Activated naive CD4-positive, alpha-beta T cell treated with Interleukin-2 at 50 U/mL for 16 hours (primary cell): Measurements from ENCODE around the gene CACNB2.

Experiments used
- DNase-seq: peaks from one replicate; pipeline ENCODE4 v3.0.0-alpha.2; 2020

The CACNB2 gene

GRCh38 chr10:18345308-18345707 is 205.1 kb downstream of the CACNB2 start:
- no peak for DNase-seq

DNA sequence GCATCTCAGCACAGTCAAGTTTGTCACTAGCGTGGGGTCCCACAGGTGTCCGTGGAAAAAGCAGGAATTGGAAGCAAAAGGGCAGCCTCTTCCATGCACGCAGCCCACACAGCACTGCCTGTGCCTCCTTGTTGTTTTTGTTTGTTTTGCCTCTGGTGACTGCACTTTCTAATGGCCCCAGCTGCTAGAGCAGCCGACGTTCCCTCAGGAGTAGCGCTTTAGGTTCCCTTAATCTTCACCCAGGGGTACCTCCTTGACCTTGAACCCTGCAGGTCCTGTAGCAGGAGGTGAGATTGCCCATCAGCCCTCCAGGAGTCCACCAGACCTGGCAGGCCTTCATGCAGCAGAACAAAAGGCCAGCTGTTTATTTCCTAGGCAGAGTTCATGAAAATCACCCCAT is 210.1 kb downstream of the CACNB2 start:
- DNase-seq = no peak

GRCh38 chr10:18351421-18351820 is 211.2 kb downstream of the CACNB2 start:
- no peak for DNase-seq

- DNase-seq = no peak
These were observed 212.0 kb downstream of the CACNB2 start for GRCh38 chr10:18352175-18352574.

- DNase-seq = no peak
These were observed 219.6 kb downstream of the CACNB2 start for GRCh38 chr10:18359812-18360211.

GRCh38 chr10:18362892-18363291 is 222.7 kb downstream of the CACNB2 start:
- no peak for DNase-seq

DNA sequence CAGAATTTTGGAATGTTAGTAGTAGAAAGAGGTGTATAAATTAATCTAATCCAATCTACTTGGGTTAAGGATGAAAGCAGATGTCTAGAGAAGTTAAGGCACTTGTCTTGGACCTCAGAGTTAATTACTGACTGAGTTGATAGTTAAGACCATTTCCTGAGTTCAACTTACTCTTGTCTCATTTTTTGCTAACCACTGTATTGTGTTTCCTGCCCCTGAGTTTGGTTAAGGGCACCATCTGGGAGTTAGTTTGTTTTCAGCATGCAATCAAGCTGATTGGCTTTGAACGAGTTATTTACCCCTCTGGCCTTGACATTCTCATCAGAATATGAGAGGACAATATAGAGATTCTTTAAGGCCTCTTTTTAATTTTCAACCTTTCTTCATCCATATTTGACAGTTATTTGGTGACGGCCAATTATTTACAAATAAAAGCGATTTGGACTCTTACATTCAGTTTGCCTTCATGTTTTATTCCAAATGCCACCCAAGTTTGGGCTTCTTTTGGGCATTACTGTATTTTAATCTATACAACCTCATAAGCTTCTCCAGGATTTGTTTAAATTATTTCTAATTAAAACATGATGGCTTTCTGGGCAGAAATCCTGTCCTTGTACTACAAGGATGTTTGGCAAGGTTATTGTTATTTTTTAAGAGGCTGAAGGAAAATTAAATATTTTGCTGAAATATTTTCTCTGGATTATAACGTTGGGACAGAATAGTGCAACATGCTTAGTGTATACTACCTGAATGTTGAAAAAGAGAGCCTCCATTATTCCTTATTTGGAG is 225.0 kb downstream of the CACNB2 start:
- no peak for DNase-seq

DNA sequence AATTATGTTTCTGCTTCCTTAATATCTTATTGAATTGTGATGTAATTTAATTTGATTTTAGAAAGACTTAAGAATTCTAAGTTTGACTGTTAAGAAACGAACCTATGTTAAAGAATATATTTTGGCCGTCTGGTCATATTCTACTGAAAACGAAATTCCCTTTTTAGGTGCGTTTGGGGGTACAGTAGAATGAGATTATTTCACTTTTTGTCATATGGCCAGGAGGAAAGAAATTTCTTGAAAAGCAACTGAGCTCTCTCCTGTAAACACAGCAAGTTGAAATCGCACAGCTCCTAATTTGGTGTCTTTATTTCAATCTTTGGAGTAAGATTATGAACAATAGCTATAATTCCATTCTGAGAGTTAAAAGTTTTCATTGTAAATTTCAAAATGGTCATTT is 227.6 kb downstream of the CACNB2 start:
- DNase-seq = no peak

GRCh38 chr10:18368273-18368672 is 228.0 kb downstream of the CACNB2 start:
- no peak for DNase-seq

GRCh38 chr10:18368682-18369081 is 228.5 kb downstream of the CACNB2 start:
- no peak for DNase-seq

GRCh38 chr10:18369859-18370473 is 229.7 kb downstream of the CACNB2 start:
- DNase-seq = no peak

GRCh38 chr10:18376650-18377049 is 236.4 kb downstream of the CACNB2 start:
- DNase-seq = no peak

- DNase-seq = no peak
These were observed 237.7 kb downstream of the CACNB2 start for GRCh38 chr10:18377898-18378297.

DNA sequence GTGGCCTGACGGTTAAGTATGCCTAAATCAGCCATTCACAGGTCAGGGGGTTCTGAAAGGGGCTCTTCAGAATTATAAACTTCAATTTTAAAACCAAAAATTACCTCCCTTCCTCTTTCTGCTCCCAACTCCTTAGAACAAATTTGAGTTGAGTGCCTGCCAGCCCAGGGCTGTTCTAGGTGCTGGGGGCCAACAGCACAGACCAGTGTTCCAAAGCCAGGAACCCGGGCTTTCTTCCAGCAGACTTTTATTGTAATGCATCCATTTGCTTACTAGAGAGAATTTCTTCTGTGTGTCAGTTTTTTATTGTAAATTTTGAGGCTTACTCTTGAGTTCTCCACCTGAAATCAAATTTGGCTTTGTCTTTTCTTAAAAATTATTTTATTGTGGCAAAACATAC is 238.5 kb downstream of the CACNB2 start:
- no peak for DNase-seq

DNA sequence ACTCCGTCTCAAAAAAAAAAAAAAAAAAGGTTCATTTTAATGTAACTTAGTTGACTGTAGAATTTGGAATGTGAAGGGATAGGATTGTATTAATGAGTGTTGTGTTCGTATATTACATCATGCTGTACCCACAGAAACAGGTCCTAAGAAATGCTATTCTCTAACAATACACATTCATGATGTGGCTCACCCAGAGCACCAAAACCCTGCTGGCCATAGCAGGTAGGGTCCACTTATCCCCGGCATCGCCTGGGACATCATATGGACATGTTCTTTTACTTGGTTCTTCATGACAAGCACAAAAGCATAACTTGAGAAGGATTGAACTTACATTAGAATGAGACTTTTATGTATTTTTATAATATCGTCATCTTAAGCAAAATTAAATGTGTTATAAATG is 241.5 kb downstream of the CACNB2 start:
- DNase-seq = no peak

- no peak for DNase-seq
These were observed 257.7 kb downstream of the CACNB2 start for GRCh38 chr10:18397906-18398305.

DNA sequence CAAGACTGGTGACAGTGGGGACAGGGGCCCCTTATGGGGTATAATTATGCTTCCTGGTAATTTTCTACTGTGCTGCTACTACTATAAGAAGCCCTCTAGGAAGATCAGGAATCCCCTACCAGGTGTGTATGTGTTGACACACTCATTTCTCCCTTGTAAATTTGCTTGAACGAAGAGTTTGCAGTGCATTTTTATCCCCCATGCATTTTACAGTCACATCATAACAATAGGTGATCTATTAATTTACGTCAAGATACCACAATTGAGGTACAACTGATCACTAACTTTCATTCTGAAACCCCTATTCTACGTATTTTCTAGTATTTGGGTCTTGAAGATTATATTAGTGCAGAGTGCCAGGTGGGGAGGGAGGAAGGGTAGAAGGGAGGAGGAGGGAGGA is 258.9 kb downstream of the CACNB2 start:
- DNase-seq = no peak

GRCh38 chr10:18400201-18400905 is 260.1 kb downstream of the CACNB2 start:
- DNase-seq = no peak

DNA sequence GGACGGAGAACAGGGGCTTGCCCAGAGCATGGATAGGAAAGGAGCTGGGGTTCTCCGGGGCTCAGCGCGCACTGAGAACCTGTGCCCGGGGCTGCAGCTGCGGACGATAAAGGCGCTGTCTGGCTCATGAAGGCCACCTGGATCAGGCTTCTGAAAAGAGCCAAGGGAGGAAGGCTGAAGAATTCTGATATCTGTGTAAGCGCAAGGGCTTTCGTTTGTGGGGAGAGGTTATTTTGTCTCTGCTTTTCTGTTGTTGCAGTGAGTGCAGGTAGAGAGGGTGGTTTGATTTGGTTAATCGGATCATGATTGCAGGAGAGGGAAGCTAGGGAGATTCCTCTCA is 260.7 kb downstream of the CACNB2 start:
- no peak for DNase-seq

- no peak for DNase-seq
These were observed 261.4 kb downstream of the CACNB2 start for GRCh38 chr10:18401416-18402195.

- DNase-seq = no peak
These were observed 262.6 kb downstream of the CACNB2 start for GRCh38 chr10:18402853-18403252.

- no peak for DNase-seq
These were observed 264.3 kb downstream of the CACNB2 start for GRCh38 chr10:18404530-18404929.

GRCh38 chr10:18406136-18406535 is 265.9 kb downstream of the CACNB2 start:
- DNase-seq = no peak
